Ishikawa (cell line): ENCODE data around the gene S100A13.

Experiments
- CEBPB ChIP-seq: IDR thresholded peaks from 2 replicates; pipeline ENCODE4 v1.6.1; 2012
- CREB1 ChIP-seq: IDR thresholded peaks from 2 replicates; pipeline ENCODE4 v1.6.1; 2012; ENCODE audit warnings: low read depth
- EGR1 ChIP-seq: IDR thresholded peaks from 2 replicates; pipeline ENCODE4 v1.6.1; 2012
- EP300 ChIP-seq: IDR thresholded peaks from 2 replicates; pipeline ENCODE4 v1.6.1; 2012; ENCODE audit warnings: borderline replicate concordance
- FOXM1 ChIP-seq: IDR thresholded peaks from 2 replicates; pipeline ENCODE4 v1.6.1; 2012; ENCODE audit warnings: low read depth, borderline replicate concordance
- MAX ChIP-seq: IDR thresholded peaks from 2 replicates; pipeline ENCODE4 v1.6.1; 2012
- NFIC ChIP-seq: IDR thresholded peaks from 2 replicates; pipeline ENCODE4 v1.6.1; 2012
- RAD21 ChIP-seq: IDR thresholded peaks from 2 replicates; pipeline ENCODE4 v1.6.1; 2012; ENCODE audit warnings: low read depth
- TAF1 ChIP-seq: IDR thresholded peaks from 2 replicates; pipeline ENCODE4 v1.6.1; 2012; ENCODE audit warnings: low read depth, mild to moderate bottlenecking
- TCF12 ChIP-seq: IDR thresholded peaks from 2 replicates; pipeline ENCODE4 v1.6.1; 2012; ENCODE audit warnings: low read depth
- TEAD4 ChIP-seq: IDR thresholded peaks from 2 replicates; pipeline ENCODE4 v1.6.1; 2012
- YY1 ChIP-seq: IDR thresholded peaks from 2 replicates; pipeline ENCODE4 v1.6.1; 2012; ENCODE audit warnings: low read depth
- ZBTB7A ChIP-seq: IDR thresholded peaks from 2 replicates; pipeline ENCODE4 v1.6.1; 2012; ENCODE audit warnings: low read depth
- TF ChIP-seq, protein P1 (sequence below): IDR thresholded peaks from 2 replicates; pipeline ENCODE4 v1.6.1; 2012; ENCODE audit warnings: low read depth, mild to moderate bottlenecking
- TF ChIP-seq, protein P2 (sequence below): IDR thresholded peaks from 2 replicates; pipeline ENCODE4 v1.6.1; 2012

S100A13 gene

GRCh38 chr1:153658400-153659174 lies 31.3 kb upstream of the S100A13 start, which contains the start of gene SNAPIN:
Gene SNAPIN (plus strand): TSS chr1:153658703. CDS start chr1:153658744, 41 bp downstream.
- TF ChIP-seq YY1 (peak; percentile 83), NFIC (no peak), RAD21 (peak; percentile 8; the same call in 1 of the 2 replicates), TAF1 (peak; percentile 79), EGR1 (peak; percentile 89), TEAD4 (no peak), ZBTB7A (0 out of 2 replicates have a peak, but pooled peaks have one; percentile 47), EP300 (0 out of 2 replicates have a peak, but pooled peaks have one; percentile 34), TCF12 (0 out of 2 replicates have a peak, but pooled peaks have one; percentile 24), MAX (peak; percentile 56; the same call in 1 of the 2 replicates), FOXM1 (no peak), CEBPB (no peak), CREB1 (peak; percentile 49; the same call in 1 of the 2 replicates)
- TF ChIP-seq, protein P1, sequence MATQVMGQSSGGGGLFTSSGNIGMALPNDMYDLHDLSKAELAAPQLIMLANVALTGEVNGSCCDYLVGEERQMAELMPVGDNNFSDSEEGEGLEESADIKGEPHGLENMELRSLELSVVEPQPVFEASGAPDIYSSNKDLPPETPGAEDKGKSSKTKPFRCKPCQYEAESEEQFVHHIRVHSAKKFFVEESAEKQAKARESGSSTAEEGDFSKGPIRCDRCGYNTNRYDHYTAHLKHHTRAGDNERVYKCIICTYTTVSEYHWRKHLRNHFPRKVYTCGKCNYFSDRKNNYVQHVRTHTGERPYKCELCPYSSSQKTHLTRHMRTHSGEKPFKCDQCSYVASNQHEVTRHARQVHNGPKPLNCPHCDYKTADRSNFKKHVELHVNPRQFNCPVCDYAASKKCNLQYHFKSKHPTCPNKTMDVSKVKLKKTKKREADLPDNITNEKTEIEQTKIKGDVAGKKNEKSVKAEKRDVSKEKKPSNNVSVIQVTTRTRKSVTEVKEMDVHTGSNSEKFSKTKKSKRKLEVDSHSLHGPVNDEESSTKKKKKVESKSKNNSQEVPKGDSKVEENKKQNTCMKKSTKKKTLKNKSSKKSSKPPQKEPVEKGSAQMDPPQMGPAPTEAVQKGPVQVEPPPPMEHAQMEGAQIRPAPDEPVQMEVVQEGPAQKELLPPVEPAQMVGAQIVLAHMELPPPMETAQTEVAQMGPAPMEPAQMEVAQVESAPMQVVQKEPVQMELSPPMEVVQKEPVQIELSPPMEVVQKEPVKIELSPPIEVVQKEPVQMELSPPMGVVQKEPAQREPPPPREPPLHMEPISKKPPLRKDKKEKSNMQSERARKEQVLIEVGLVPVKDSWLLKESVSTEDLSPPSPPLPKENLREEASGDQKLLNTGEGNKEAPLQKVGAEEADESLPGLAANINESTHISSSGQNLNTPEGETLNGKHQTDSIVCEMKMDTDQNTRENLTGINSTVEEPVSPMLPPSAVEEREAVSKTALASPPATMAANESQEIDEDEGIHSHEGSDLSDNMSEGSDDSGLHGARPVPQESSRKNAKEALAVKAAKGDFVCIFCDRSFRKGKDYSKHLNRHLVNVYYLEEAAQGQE: no peak
- TF ChIP-seq, protein P2, sequence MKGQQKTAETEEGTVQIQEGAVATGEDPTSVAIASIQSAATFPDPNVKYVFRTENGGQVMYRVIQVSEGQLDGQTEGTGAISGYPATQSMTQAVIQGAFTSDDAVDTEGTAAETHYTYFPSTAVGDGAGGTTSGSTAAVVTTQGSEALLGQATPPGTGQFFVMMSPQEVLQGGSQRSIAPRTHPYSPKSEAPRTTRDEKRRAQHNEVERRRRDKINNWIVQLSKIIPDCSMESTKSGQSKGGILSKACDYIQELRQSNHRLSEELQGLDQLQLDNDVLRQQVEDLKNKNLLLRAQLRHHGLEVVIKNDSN: peak; percentile 30

DNA sequence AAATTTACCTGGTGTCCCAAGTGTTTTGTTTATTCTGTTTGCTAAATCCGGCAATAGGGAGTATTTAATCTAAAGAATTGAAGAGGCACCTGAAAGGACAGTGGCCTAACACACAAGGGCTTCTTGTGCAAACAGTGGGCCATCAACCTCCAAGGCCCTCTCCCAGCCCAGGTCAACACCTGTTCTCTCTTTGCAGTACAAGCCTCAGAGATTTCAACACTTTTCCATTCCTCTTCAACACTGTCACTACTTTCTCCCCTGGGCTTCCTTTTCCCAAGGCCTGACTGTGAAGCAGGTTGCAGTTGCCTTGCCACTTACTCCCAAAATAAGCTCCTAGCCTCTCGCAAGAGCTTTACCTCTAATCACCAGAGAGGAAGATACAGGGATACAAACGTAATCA lies 28.0 kb upstream of the S100A13 start:
- TF ChIP-seq FOXM1 (no peak), EGR1 (no peak), EP300 (no peak), CEBPB (no peak), TAF1 (no peak), MAX (no peak), TCF12 (no peak), RAD21 (no peak), NFIC (no peak), TEAD4 (no peak), ZBTB7A (no peak)
- TF ChIP-seq, protein P2: no peak
- TF ChIP-seq, protein P1: no peak

GRCh38 chr1:153652805-153653500 lies 25.6 kb upstream of the S100A13 start:
- TF ChIP-seq ZBTB7A (no peak), FOXM1 (no peak), TCF12 (no peak), NFIC (no peak), TEAD4 (no peak), MAX (no peak), TAF1 (no peak), CEBPB (no peak), YY1 (no peak), EGR1 (no peak)
- TF ChIP-seq, protein P2: no peak
- TF ChIP-seq, protein P1: no peak
